MCF 10A (cell line): Measurements from ENCODE around the gene KLHL30. TPM values are rescaled to one million over a fixed set of nuclear protein-coding genes. Genes with fewer than 3 reads are reported as not detected.

Source experiments
- BruUV-seq: library from RNA; stranded (reverse); fragments of 400-500 nt; replicated peaks from 2 replicates; lab custom pipeline; 2021; lab: Mats Ljungman, UMichigan
- CTCF ChIA-PET: fragments of 300-600 bp; sonication (Branson Sonifier 250); formaldehyde crosslinking; extraction: SDS; loops from one replicate; lab custom pipeline; 2021; ENCODE audit warnings: antibody characterized with exemption, inconsistent platforms; lab: Yijun Ruan, JAX
- POLR2A ChIA-PET: fragments of 300-600, 350-650 bp; sonication (Branson Sonifier 250); formaldehyde crosslinking; extraction: SDS; loops from one replicate; lab custom pipeline; 2020; ENCODE audit warnings: antibody characterized with exemption, inconsistent platforms; lab: Yijun Ruan, JAX
- DNase-seq: peaks from one replicate; pipeline ENCODE4 v3.0.0-alpha.2; 2018; ENCODE audit not compliant: unreplicated experiment
- H3K27ac Mint-ChIP-seq: one replicate; pipeline ENCODE4 v1.8.0; 2022; ENCODE audit warnings: mild to moderate bottlenecking, low read depth, mixed read lengths; ENCODE audit not compliant: unreplicated experiment
- H3K27me3 Mint-ChIP-seq: one replicate; pipeline ENCODE4 v1.8.0; 2022; ENCODE audit warnings: mixed read lengths; ENCODE audit not compliant: insufficient read depth, unreplicated experiment
- H3K36me3 Mint-ChIP-seq: one replicate; pipeline ENCODE4 v1.8.0; 2022; ENCODE audit warnings: mild to moderate bottlenecking, moderate library complexity, mixed read lengths; ENCODE audit not compliant: insufficient read depth, unreplicated experiment
- H3K4me1 Mint-ChIP-seq: one replicate; pipeline ENCODE4 v1.8.0; 2022; ENCODE audit warnings: mixed read lengths; ENCODE audit not compliant: insufficient read depth, unreplicated experiment
- H3K4me3 Mint-ChIP-seq: one replicate; pipeline ENCODE4 v1.8.0; 2022; ENCODE audit warnings: mild to moderate bottlenecking, moderate library complexity, mixed read lengths; ENCODE audit not compliant: unreplicated experiment
- H3K9me3 Mint-ChIP-seq: one replicate; pipeline ENCODE4 v1.8.0; 2022; ENCODE audit warnings: mixed read lengths; ENCODE audit not compliant: unreplicated experiment
- intact Hi-C: fragments of 100-400 bp; cut with micrococcal nuclease; formaldehyde crosslinking; loops from 2 replicates; pipeline ENCODE4 v1.14.1; 2022
- total RNA-seq: library from RNA; stranded (reverse); gene quantifications from 2 replicates; pipeline ENCODE4 v1.2.3, GENCODE V29; 2022
- TF ChIP-seq, protein P1 (sequence below): fragments of 200-600 bp; IDR thresholded peaks from one replicate; pipeline ENCODE4 v1.8.0; 2022; ENCODE audit warnings: antibody characterized with exemption, mild to moderate bottlenecking; ENCODE audit not compliant: unreplicated experiment

KLHL30 gene
- total RNA-seq, 1 experiment from 2014 or later: 0.35 TPM

DNA sequence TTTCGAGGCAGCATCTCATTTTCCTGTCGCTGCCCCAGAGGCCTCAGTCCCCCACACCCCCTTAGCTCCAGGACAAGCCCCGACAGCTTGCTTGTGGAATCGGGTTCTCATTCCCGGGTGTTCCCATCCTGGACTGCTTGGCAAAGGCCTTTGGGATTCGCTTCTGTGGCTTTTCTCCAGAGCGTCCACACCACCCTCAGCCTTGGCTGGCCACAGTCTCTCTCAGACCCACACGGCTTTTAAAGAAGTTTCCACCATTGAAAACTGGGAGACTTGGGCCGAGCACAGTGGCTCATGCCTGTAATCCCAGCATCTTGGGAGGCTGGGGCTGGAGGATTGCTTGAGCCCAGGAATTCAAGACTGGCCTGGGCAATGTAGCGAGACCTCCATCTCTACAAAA lies 35.6 kb upstream of the KLHL30 start:
- DNase-seq: no peak
- ChIA-PET POLR2A (no interaction called here), CTCF (no interaction called here)
- no TSS peak for BruUV-seq
- no peak overlapping the region for H3K27ac Mint-ChIP-seq
- TF ChIP-seq, protein P1, sequence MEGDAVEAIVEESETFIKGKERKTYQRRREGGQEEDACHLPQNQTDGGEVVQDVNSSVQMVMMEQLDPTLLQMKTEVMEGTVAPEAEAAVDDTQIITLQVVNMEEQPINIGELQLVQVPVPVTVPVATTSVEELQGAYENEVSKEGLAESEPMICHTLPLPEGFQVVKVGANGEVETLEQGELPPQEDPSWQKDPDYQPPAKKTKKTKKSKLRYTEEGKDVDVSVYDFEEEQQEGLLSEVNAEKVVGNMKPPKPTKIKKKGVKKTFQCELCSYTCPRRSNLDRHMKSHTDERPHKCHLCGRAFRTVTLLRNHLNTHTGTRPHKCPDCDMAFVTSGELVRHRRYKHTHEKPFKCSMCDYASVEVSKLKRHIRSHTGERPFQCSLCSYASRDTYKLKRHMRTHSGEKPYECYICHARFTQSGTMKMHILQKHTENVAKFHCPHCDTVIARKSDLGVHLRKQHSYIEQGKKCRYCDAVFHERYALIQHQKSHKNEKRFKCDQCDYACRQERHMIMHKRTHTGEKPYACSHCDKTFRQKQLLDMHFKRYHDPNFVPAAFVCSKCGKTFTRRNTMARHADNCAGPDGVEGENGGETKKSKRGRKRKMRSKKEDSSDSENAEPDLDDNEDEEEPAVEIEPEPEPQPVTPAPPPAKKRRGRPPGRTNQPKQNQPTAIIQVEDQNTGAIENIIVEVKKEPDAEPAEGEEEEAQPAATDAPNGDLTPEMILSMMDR: no peak
- intact Hi-C loops: no loop called here
- no peak overlapping the region for H3K4me3 Mint-ChIP-seq
- no peaks in the 10 kb centered on the region for H3K4me1 Mint-ChIP-seq
- H3K9me3 Mint-ChIP-seq: no peaks in the 10 kb centered on the region
- H3K36me3 Mint-ChIP-seq: no peaks in the 10 kb centered on the region
- no peaks in the 10 kb centered on the region for H3K27me3 Mint-ChIP-seq

DNA sequence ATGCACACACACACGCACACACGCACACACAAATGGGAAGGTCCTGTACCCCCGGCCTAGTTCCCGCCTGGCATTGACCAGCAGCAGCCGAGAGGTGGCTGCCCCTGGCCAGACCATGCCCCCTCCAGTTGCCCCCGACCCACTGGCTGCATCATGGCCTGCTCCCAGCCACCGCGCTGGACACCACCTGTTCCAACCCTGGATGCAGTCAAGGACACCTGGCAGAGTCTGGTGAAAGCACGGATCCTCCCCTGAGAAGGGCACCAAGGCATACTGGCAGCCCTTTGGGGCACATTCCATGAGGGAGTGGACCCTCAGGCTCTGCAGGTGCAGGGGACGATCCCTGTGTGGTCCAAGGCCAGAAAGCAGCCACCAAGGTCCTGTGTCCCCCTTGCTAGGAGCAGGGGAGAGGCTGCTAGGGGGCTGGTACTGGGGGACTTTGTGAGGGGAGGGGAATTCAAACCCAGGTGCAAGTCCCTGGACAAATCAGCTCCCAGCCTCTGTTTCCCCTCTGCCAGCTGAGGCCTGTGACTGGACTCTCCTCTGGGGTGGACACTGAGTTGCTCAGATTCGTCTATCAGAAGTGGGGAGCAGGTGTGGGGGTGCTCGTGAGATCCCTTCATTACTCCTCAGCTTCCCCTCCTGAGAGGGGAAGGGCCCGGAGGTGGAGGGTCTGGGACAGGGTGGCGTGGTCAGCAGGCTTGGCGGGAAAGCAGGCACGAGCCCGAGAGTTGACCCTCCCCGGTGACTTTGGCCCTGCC lies 34.8 kb upstream of the KLHL30 start:
- Mint-ChIP-seq H3K27ac (no peak overlapping the region), H3K4me3 (no peak overlapping the region), H3K36me3 (no peaks in the 10 kb centered on the region), H3K9me3 (no peaks in the 10 kb centered on the region), H3K4me1 (no peaks in the 10 kb centered on the region), H3K27me3 (no peaks in the 10 kb centered on the region)
- ChIA-PET CTCF (no interaction called here), POLR2A (no interaction called here)
- TF ChIP-seq, protein P1: no peak
- no TSS peak for BruUV-seq
- no peak for DNase-seq
- intact Hi-C loops: no loop called here

DNA sequence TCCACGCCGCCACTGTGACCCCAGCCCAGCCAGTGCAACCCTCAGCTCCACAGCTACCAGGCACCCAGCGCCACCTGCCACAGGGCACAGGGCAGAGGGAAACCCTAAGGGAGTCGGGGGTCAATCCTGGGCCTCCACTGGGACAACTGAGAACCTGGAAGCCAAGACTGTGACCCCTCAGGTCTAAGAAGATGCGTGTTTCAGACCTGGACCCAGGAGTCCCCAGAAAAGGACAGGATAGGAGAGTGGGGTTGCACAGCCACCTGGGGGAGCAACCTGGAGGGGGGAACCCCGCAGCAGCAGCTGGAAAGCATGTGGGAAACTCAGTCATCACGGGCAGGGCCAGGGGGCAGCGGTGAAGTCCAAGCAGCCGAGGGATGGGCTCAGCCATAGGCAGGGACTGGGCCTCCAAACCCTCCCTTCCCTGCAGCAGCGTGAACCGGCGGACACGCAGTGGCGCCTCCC lies 34.2 kb upstream of the KLHL30 start:
- H3K4me1 Mint-ChIP-seq: no peaks in the 10 kb centered on the region
- ChIA-PET POLR2A (no interaction called here), CTCF (no interaction called here)
- H3K27ac Mint-ChIP-seq: no peak overlapping the region
- no peaks in the 10 kb centered on the region for H3K27me3 Mint-ChIP-seq
- DNase-seq: no peak
- no TSS peak for BruUV-seq
- H3K4me3 Mint-ChIP-seq: no peak overlapping the region
- intact Hi-C loops: no loop called here
- H3K9me3 Mint-ChIP-seq: no peaks in the 10 kb centered on the region
- TF ChIP-seq, protein P1: no peak
- H3K36me3 Mint-ChIP-seq: no peaks in the 10 kb centered on the region

DNA sequence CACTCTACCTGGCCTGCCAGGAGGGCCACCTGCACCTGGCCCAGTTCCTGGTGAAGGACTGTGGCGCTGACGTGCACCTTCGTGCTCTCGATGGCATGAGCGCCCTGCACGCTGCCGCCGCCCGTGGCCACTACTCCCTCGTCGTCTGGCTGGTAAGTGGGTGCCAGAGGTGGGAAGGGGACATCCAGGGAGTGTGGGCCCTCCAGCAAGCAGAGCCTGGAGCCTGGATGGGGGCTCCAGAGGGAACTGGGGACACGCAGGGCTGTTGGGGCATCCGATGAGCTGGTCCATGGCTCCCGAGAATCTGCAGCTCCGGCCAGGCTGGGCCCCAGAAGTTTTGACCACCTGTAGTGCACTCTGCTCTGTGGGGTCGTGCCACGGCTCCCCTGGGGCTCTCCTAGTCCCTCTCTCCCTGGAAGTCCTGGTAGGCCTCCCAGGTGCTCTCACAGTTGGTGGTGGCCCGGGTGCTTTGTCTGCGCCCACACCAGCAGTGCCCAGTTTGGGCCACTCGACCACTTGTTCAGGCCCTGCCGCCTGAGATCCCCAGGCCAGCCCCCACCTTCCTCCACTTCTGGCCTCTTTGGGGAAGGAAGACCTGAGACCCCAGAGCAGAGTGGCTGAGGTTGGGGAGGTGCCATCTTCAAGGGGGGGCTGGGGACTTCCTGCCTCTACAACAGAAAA lies 33.6 kb upstream of the KLHL30 start:
- TF ChIP-seq, protein P1: no peak
- BruUV-seq: no TSS peak
- Mint-ChIP-seq H3K4me1 (no peaks in the 10 kb centered on the region), H3K4me3 (no peak overlapping the region), H3K27me3 (no peaks in the 10 kb centered on the region), H3K27ac (no peak overlapping the region), H3K36me3 (no peaks in the 10 kb centered on the region), H3K9me3 (no peaks in the 10 kb centered on the region)
- no peak for DNase-seq
- intact Hi-C loops: no loop called here
- POLR2A ChIA-PET: no interaction called here
- CTCF ChIA-PET: no interaction called here
